22Rv1 (cell line): ENCODE measurements around the gene SMYD3.

Experiments used
- H3K27ac ChIP-seq: fragments of 450-650 bp; 2 replicates; pipeline ENCODE4 v1.5.1; 2017
- ZFX ChIP-seq: fragments of 450-650 bp; IDR thresholded peaks from 2 replicates; pipeline ENCODE4 v1.6.1; 2017; ENCODE audit warnings: antibody characterized with exemption, borderline replicate concordance
- TF ChIP-seq, protein P1 (sequence below): fragments of 450-650 bp; IDR thresholded peaks from 2 replicates; pipeline ENCODE4 v1.5.1; 2017; ENCODE audit warnings: mild to moderate bottlenecking

The SMYD3 gene

DNA sequence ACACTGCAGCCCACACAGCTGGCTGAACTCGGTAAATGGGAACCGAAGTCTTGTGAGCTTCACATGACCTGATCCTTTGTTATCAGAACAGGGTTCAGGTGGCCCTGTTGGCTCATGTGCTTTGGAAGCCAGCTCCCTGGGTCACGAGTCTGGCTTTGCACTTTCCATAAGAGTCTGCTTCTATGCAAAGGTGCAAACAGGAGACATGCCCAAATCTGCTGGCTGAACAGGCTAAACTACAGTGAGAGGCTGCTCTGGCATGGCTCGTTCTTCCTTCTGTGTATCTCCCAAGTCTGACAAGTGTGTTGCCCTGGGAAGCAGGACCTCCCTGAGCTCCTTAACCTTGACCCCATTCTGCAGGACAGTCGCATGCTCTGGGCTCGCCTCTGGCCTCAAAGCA lies 802.7 kb downstream of the SMYD3 start:
- TF ChIP-seq, protein P1, sequence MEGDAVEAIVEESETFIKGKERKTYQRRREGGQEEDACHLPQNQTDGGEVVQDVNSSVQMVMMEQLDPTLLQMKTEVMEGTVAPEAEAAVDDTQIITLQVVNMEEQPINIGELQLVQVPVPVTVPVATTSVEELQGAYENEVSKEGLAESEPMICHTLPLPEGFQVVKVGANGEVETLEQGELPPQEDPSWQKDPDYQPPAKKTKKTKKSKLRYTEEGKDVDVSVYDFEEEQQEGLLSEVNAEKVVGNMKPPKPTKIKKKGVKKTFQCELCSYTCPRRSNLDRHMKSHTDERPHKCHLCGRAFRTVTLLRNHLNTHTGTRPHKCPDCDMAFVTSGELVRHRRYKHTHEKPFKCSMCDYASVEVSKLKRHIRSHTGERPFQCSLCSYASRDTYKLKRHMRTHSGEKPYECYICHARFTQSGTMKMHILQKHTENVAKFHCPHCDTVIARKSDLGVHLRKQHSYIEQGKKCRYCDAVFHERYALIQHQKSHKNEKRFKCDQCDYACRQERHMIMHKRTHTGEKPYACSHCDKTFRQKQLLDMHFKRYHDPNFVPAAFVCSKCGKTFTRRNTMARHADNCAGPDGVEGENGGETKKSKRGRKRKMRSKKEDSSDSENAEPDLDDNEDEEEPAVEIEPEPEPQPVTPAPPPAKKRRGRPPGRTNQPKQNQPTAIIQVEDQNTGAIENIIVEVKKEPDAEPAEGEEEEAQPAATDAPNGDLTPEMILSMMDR: no peak
- no peak for TF ChIP-seq ZFX
- H3K27ac ChIP-seq: no peak overlapping the region

GRCh38 chr1:245702346-245702745 lies 804.7 kb downstream of the SMYD3 start:
- H3K27ac ChIP-seq: no peak overlapping the region
- TF ChIP-seq ZFX: no peak
- TF ChIP-seq, protein P1: no peak

DNA sequence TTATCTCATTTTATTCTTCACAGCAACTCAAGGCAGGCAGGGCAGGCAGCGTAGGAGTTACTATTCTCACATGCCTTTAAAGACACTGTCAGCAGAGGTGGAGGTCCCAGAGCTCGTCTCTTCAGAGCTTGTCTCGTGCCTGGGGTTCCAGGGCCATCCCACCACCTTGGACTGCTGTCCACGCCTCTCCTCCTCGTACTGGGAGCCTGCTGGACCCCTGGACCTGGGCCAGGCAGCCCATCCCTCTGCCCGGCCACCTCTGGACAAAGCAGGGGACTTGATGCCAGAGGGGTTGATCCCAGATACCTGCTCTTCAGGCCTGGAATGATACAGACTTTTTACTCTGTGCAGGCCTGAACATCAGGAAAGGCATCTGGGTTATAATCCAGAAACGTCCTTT lies 805.4 kb downstream of the SMYD3 start:
- TF ChIP-seq ZFX: no peak
- TF ChIP-seq, protein P1: no peak
- no peak overlapping the region for H3K27ac ChIP-seq

GRCh38 chr1:245700631-245701030 lies 806.4 kb downstream of the SMYD3 start:
- no peak overlapping the region for H3K27ac ChIP-seq
- no peak for TF ChIP-seq ZFX
- TF ChIP-seq, protein P1: no peak
